Nephron (organoid): ENCODE measurements around the gene BAZ1B.

Experiments
- H3K27ac Mint-ChIP-seq, 3 experiments: 2 replicates each; pipeline ENCODE4 v1.8.0; 2020; ENCODE audit warnings: mixed read lengths in 3 of 3, mild to moderate bottlenecking in 2 of 3, moderate library complexity in 1 of 3
- H3K27me3 Mint-ChIP-seq: 2 replicates; pipeline ENCODE4 v1.8.0; 2021; ENCODE audit warnings: low read depth, mild to moderate bottlenecking, moderate library complexity, mixed read lengths
- H3K36me3 Mint-ChIP-seq: 2 replicates; pipeline ENCODE4 v1.8.0; 2020; ENCODE audit warnings: low read depth, mixed read lengths
- H3K4me1 Mint-ChIP-seq: 2 replicates; pipeline ENCODE4 v1.8.0; 2020; ENCODE audit warnings: mixed read lengths
- H3K4me3 Mint-ChIP-seq, 3 experiments: 2 replicates each; pipeline ENCODE4 v1.8.0; 2020; ENCODE audit warnings: mild to moderate bottlenecking in 3 of 3, mixed read lengths in 3 of 3, moderate library complexity in 2 of 3
- H3K9me3 Mint-ChIP-seq: 2 replicates; pipeline ENCODE4 v1.8.0; 2020; ENCODE audit warnings: mixed read lengths
- TF ChIP-seq, protein P1 (sequence below), 3 experiments: fragments of 200-600 bp; sonication (generic); IDR thresholded peaks; one replicate each; pipeline ENCODE4 v1.5.0; 2021; ENCODE audit warnings: antibody characterized with exemption in 3 of 3; ENCODE audit not compliant: unreplicated experiment in 3 of 3

The BAZ1B gene

DNA sequence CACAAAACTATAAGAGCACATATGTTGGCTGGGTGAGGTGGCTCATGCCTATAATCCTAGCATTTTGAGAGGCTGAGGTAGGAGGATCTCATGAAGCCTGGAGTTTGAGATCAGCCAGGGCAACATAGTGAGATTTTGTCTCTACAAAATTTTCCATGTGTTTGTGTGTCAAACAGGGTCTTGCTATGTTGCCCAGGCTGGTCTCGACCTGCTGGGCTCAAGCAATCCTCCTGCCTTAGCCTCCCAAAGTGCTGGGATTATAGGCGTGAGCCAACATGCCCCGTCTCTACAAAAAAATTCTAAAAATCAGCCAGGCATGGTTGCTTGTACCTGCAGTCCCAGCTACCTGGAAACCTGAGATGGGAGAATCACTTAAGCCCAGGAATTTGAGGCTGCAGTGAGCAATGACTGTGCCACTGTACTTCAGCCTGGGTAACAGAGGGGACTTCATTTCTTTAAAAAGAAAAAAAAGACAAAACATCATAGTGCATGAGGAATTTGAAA lies 60.3 kb downstream of the BAZ1B start:
- TF ChIP-seq, protein P1, sequence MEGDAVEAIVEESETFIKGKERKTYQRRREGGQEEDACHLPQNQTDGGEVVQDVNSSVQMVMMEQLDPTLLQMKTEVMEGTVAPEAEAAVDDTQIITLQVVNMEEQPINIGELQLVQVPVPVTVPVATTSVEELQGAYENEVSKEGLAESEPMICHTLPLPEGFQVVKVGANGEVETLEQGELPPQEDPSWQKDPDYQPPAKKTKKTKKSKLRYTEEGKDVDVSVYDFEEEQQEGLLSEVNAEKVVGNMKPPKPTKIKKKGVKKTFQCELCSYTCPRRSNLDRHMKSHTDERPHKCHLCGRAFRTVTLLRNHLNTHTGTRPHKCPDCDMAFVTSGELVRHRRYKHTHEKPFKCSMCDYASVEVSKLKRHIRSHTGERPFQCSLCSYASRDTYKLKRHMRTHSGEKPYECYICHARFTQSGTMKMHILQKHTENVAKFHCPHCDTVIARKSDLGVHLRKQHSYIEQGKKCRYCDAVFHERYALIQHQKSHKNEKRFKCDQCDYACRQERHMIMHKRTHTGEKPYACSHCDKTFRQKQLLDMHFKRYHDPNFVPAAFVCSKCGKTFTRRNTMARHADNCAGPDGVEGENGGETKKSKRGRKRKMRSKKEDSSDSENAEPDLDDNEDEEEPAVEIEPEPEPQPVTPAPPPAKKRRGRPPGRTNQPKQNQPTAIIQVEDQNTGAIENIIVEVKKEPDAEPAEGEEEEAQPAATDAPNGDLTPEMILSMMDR (IDR thresholded peaks at IDR 0.05; ENCODE audit: unreplicated experiment in 3 of 3): no peak
- H3K36me3 Mint-ChIP-seq: peaks cover 95% of the 10 kb centered on the region
- no peak overlapping the region for H3K4me3 Mint-ChIP-seq
- H3K4me1 Mint-ChIP-seq: no peaks in the 10 kb centered on the region
- no peaks in the 10 kb centered on the region for H3K27me3 Mint-ChIP-seq
- H3K9me3 Mint-ChIP-seq: no peaks in the 10 kb centered on the region
- no peak overlapping the region for H3K27ac Mint-ChIP-seq

GRCh38 chr7:73454424-73454823 lies 67.7 kb downstream of the BAZ1B start:
- Mint-ChIP-seq H3K36me3 (peaks cover 71% of the 10 kb centered on the region), H3K9me3 (no peaks in the 10 kb centered on the region), H3K27ac (peak overlapping the region; percentile 74 to 88 (median 86)), H3K4me1 (peaks cover 11% of the 10 kb centered on the region), H3K4me3 (no peak overlapping the region), H3K27me3 (no peaks in the 10 kb centered on the region)
- TF ChIP-seq, protein P1 (IDR thresholded peaks at IDR 0.05; ENCODE audit: unreplicated experiment in 3 of 3): peak in 2 of 3 experiments; percentile 18 to 19

- H3K27ac Mint-ChIP-seq: peak overlapping the region; percentile 25 to 86 (median 32)
- TF ChIP-seq, protein P1 (IDR thresholded peaks at IDR 0.05; ENCODE audit: unreplicated experiment in 3 of 3): no peak
- H3K27me3 Mint-ChIP-seq: no peaks in the 10 kb centered on the region
- peaks cover 11% of the 10 kb centered on the region for H3K4me1 Mint-ChIP-seq
- no peak overlapping the region for H3K4me3 Mint-ChIP-seq
- H3K36me3 Mint-ChIP-seq: peaks cover 72% of the 10 kb centered on the region
- no peaks in the 10 kb centered on the region for H3K9me3 Mint-ChIP-seq
Observed at GRCh38 chr7:73452999-73453635, 69.0 kb downstream of the BAZ1B start.

DNA sequence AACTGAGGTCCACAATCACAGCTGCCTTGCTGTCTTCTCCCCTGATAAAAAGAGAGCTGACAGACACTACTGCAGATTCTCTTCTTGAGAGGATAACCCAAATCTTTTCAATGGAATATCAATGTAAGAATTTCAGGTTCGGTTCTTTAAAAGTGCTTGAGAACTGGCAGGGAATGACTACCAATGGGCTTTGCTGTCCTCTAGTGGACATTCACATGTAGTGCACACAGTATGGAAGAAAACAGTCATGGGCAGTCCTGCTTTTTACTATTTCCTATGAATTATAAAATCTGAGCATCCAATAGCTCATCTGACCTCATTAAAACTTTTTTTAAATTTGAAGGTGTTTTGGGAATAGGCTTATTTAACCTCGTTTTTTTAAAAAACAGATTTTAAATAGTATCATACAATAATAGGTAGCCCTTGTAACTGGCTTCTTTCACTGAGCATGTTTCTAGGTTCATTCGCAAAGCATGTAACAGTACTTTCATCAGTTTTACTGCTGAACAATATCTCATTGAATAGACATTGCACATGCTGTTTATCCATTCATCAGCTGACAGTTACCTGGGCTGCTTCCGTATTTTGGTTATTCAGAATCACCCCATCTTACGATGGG lies 70.2 kb downstream of the BAZ1B start:
- no peaks in the 10 kb centered on the region for H3K9me3 Mint-ChIP-seq
- H3K27ac Mint-ChIP-seq: no peak overlapping the region
- no peak overlapping the region for H3K4me3 Mint-ChIP-seq
- peaks cover 72% of the 10 kb centered on the region for H3K36me3 Mint-ChIP-seq
- H3K27me3 Mint-ChIP-seq: no peaks in the 10 kb centered on the region
- TF ChIP-seq, protein P1 (IDR thresholded peaks at IDR 0.05; ENCODE audit: unreplicated experiment in 3 of 3): peak; percentile 97 to 99 (median 99)
- H3K4me1 Mint-ChIP-seq: peaks cover 17% of the 10 kb centered on the region

- H3K27ac Mint-ChIP-seq: no peak overlapping the region
- H3K36me3 Mint-ChIP-seq: peaks cover 79% of the 10 kb centered on the region
- H3K9me3 Mint-ChIP-seq: no peaks in the 10 kb centered on the region
- H3K4me3 Mint-ChIP-seq: no peak overlapping the region
- TF ChIP-seq, protein P1 (IDR thresholded peaks at IDR 0.05; ENCODE audit: unreplicated experiment in 3 of 3): no peak
- H3K4me1 Mint-ChIP-seq: peaks cover 35% of the 10 kb centered on the region
- no peaks in the 10 kb centered on the region for H3K27me3 Mint-ChIP-seq
Observed at GRCh38 chr7:73449422-73449821, 72.7 kb downstream of the BAZ1B start.
